MM.1S (cell line): ENCODE results near the gene SLC6A11.

Experiments
- EZH2 ChIP-seq: fragments of 300-600 bp; sonication (generic); optimal IDR thresholded peaks from 2 replicates; pipeline ENCODE3; 2017; ENCODE audit warnings: low read depth, mild to moderate bottlenecking, antibody characterized with exemption, low read length, mixed read lengths
- TF ChIP-seq, protein P1 (sequence below): fragments of 300-600 bp; sonication (generic); IDR thresholded peaks from 2 replicates; pipeline ENCODE4 v1.5.1; 2016; ENCODE audit warnings: antibody characterized with exemption, low read length, mixed read lengths

DNA sequence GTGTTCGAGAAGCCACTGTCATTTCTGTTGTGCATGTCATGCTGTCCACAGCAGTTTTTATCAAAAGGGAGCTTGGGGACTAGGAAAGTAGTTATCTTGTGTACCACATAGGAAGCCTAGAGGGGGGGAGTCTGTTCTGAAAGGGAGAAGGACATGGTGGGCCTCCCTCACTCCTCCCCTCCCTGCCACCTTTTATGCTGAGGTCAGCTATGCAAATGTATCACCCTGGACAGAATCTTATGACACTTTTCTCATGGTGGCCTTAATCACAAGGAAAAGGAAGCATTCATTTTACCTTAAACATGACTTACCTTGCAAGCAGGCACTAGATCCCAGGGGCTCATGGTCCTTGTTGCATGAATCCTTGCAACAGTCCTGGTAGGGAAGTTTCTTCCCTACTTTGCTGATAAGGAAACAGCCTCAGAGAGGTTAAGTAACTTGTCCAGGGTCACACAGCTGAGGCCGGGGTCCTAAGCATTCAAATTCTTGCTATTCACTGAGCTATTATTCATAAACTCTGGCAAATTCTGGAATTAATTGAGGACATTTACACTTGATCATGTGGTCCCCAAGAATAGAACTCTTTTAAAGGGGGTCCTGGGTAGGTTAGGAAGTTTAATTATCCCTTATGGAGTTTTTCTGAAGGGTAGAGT lies 95.4 kb downstream of the SLC6A11 start:
- TF ChIP-seq EZH2 = no peak
- TF ChIP-seq, protein P1, sequence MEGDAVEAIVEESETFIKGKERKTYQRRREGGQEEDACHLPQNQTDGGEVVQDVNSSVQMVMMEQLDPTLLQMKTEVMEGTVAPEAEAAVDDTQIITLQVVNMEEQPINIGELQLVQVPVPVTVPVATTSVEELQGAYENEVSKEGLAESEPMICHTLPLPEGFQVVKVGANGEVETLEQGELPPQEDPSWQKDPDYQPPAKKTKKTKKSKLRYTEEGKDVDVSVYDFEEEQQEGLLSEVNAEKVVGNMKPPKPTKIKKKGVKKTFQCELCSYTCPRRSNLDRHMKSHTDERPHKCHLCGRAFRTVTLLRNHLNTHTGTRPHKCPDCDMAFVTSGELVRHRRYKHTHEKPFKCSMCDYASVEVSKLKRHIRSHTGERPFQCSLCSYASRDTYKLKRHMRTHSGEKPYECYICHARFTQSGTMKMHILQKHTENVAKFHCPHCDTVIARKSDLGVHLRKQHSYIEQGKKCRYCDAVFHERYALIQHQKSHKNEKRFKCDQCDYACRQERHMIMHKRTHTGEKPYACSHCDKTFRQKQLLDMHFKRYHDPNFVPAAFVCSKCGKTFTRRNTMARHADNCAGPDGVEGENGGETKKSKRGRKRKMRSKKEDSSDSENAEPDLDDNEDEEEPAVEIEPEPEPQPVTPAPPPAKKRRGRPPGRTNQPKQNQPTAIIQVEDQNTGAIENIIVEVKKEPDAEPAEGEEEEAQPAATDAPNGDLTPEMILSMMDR = no peak
